Measurements from ENCODE around the gene ELMO1.
"Not testable (repeated sequence)": the region's sequence is repeated elsewhere in the genome, so short reads cannot be mapped to it uniquely, and the experiment has no call there.

Gene ELMO1

GRCh38 chr7:36979810-36980248 is 468.8 kb downstream of the ELMO1 start:
- FAIRE-seq: no peak
- no peak for TF ChIP-seq CTCF (IDR thresholded peaks at IDR 0.05; ENCODE audit: insufficient read depth, missing control alignments)
- no peak for DNase-seq (ENCODE audit: insufficient read length, low spot score)

GRCh38 chr7:36978461-36978860 is 470.2 kb downstream of the ELMO1 start:
- DNase-seq (ENCODE audit: insufficient read length, low spot score) (no peak), FAIRE-seq (no peak)
- no peak for TF ChIP-seq CTCF (IDR thresholded peaks at IDR 0.05; ENCODE audit: insufficient read depth, missing control alignments)

- FAIRE-seq (no peak), DNase-seq (ENCODE audit: insufficient read length, low spot score) (no peak)
- no peak for TF ChIP-seq CTCF (IDR thresholded peaks at IDR 0.05; ENCODE audit: insufficient read depth, missing control alignments)
Measured at GRCh38 chr7:36977878-36978277, 470.8 kb downstream of the ELMO1 start.

- not testable (repeated sequence) for FAIRE-seq; DNase-seq (ENCODE audit: insufficient read length, low spot score)
Measured at GRCh38 chr7:36973534-36973933, 475.1 kb downstream of the ELMO1 start.

GRCh38 chr7:36972140-36972518 is 476.5 kb downstream of the ELMO1 start:
- FAIRE-seq (no peak), DNase-seq (ENCODE audit: insufficient read length, low spot score) (no peak)
- TF ChIP-seq CTCF (IDR thresholded peaks at IDR 0.05; ENCODE audit: insufficient read depth, missing control alignments): no peak

GRCh38 chr7:36971515-36972139 is 477.0 kb downstream of the ELMO1 start:
- TF ChIP-seq CTCF (IDR thresholded peaks at IDR 0.05; ENCODE audit: insufficient read depth, missing control alignments): no peak
- DNase-seq (ENCODE audit: insufficient read length, low spot score) (no peak), FAIRE-seq (no peak)

GRCh38 chr7:36970551-36971514 is 477.8 kb downstream of the ELMO1 start:
- FAIRE-seq: no peak
- no peak for DNase-seq (ENCODE audit: insufficient read length, low spot score)
- no peak for TF ChIP-seq CTCF (IDR thresholded peaks at IDR 0.05; ENCODE audit: insufficient read depth, missing control alignments)
